GM18519 (cell line): ENCODE results near the gene DPH5.
"Not testable (repeated sequence)": the region's sequence is repeated elsewhere in the genome, so short reads cannot be mapped to it uniquely, and the experiment has no call there.

Source experiments
- ATAC-seq: cut with Tn5 transposase; IDR thresholded peaks from one replicate; pipeline ENCODE4 v1.9.1; 2021; ENCODE audit warnings: mild to moderate bottlenecking, moderate library complexity; ENCODE audit not compliant: unreplicated experiment, low FRiP score

The DPH5 gene

DNA sequence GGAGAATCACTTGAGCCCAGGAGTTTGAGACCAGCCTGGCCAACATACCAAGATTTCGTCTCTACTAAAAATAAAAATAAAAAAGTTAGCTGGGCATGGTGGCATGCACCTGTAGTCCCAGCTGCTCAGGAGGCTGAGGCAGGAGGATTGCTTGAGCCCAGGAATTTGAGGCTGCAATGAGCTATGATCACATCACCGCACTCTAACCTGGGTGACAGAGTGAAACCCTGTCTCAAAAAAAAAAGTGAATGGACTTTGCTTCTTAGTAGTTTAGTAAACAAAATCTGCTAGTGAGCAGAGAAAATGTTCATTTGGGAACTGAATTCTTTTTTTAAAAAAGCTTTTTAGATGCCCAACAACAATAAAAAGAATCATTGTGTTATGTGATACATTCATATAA, 6.5 kb upstream of the DPH5 start:
- not testable (repeated sequence) for ATAC-seq

DNA sequence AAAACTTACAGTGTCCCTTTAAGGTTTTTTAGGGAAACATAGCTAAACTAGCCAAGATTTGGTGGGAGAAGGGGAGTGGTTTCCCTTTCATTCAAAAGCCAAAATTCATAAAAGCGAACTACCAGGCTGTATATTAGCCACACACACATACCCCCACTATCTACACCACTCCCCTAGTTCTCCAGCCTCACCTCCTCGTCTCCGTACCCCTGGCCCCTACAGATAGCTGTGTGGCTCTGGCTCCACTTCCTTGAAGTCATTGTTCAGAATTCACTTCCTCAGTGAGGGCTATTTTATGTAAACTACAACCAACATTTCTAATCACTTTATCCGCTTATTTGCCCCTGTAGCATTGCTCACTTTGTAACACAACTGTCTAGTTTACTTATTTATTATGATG, 5.3 kb upstream of the DPH5 start:
- no peak for ATAC-seq

DNA sequence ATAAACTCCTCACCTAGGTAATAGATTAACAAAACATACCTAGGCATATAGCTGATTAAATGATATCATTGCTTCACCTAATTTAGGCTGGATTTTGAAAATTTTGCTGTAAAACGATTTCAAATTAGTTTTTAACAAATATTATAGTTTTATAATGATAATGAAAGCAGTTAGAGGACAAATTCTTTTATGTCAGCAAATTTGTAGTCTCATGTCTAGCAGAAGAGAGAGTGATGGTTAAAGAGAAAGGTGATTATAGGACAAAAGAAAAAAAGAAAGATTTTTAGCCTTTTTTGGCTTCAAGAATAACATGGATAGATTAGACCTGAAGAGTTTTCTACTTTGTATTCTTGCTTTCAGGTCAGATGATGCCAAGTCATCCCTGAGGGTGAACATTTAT, 3.6 kb upstream of the DPH5 start:
- ATAC-seq, result no peak

DNA sequence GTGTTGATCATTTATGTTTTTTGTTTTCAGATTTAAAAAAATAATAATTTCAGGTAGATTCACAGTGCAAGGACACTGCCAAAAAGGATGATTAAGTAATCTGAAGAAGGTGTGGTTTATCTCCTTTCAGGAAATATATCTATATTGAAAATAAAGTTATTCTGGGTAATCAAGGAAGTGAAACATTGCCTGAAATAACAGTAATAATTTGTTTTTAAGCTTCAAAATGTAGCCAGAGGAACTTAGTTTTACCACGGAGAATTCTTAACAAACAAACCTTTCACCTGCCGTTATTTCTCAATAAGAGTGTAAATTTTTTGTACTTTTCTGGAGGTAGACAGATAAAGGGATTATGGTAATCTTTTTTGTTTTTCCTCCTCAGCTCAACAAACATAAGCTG, 2.9 kb upstream of the DPH5 start:
- ATAC-seq, result no peak

DNA sequence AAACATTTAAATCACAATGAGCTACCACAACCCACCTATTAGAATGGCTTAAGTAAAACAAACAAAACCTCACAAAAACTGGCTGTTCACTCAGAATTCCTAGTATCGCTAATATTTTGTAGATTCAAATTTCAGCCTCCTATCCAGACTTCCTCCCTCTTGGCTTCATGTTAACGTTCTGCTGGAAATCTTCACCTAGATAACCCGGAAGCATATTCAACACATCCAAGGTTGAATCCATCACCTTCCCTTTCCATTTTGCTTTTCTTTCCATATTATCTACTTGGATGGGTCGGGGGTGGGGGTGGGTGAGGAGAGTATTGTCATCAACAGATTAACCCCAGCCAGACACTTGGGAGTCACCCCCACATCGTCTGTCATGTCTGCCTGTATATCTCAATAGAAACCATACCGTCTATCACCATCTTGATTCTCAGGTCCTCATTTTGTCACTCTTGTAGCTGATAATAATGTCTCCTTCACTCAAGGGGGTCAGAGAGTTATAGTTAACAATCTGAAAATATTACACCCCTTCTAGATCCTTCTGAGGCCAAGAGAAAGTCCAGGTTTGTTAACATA, 1.7 kb upstream of the DPH5 start:
- no peak for ATAC-seq

DNA sequence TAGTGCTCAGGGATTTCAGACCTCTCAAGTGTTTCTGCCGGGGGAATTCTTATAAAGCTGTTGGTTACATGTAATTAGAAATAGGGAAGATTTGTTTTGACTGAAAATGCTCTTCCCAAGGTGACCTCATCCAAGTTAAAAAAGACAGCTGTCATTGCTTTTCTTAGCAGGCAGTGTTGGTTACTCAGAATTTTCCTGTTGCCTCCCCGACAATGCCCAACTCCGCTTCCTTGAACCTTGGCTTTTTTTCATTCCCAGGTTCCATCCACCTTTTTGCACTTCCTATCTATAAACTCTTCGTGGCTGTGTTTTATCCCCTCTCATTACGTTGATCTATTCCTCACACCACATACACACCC, 825 bp upstream of the DPH5 start:
- ATAC-seq, result no peak

DNA sequence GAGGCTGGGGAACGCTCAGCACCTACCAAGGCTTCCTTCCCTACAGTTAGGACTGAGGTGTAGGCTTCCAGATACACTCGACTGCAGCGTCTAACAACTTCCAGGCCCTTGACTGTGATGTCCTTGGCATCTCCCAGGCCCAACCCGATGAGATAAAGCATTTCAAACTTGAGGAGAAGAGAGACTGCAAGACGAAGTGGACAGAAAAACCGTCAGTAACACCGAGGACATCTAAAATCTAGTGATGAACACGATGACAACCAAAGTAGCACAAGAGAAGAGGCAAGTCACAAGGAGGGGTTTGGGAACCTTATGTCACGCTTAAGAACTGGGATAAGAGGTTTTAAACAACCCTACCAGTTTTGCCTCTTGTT, 314 bp downstream of the DPH5 start:
- ATAC-seq, result peak; percentile 6

DNA sequence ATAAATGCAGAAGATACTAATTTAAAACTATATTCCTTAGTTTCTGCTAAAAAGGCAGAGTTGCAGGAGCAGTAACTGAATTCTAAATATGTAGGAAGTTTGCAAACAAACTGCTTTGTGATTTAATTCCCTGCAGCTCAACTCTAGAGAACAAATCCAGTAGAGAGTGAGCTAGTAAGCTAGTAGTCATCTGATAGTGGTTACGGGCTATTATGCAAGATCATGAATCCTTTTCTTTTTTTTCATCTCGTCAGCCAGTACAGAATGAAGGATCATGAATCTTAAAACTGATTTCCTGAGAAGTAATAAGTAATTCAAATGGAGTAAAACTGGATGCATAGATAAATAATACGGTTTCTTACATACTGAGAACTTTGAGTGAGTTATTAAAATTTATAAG, 3.3 kb downstream of the DPH5 start:
- no peak for ATAC-seq

DNA sequence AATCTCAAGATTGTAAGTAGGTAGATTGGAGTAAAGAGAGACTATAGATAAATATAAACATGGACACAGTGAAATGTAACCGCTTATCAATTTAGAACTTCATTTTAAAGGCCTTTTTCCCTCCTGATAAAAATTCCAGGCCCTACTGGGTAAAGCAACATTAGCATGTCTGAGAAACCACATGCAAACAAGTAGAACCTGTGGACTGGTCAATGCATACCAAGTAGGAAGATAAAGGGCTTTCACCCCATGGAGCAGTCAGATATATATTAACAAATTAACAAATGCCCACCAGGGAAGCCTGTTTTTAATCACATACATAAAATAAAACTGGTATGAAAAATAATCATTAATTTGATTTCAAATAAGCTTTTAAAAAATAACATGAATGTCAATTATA, 8.1 kb downstream of the DPH5 start:
- ATAC-seq, result no peak

DNA sequence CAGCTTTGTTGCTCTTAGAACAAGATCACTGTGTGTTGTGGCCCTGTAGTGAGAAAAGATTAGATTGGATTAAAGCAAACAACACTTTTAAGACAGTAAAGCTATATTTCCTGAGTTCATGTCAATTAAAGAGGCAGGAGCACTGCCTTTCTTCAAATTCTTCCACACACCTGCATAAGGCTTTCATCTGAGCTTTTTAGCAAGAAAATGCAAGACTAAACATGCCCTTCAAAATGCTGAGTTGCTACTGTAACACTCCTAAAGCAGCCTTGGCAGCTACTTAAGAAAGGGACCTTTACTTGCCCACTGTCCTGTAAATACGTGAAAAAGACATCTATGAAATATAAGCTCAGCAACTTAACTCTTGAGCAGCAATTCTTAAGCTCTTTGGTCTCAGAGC, 11.8 kb downstream of the DPH5 start:
- no peak for ATAC-seq

DNA sequence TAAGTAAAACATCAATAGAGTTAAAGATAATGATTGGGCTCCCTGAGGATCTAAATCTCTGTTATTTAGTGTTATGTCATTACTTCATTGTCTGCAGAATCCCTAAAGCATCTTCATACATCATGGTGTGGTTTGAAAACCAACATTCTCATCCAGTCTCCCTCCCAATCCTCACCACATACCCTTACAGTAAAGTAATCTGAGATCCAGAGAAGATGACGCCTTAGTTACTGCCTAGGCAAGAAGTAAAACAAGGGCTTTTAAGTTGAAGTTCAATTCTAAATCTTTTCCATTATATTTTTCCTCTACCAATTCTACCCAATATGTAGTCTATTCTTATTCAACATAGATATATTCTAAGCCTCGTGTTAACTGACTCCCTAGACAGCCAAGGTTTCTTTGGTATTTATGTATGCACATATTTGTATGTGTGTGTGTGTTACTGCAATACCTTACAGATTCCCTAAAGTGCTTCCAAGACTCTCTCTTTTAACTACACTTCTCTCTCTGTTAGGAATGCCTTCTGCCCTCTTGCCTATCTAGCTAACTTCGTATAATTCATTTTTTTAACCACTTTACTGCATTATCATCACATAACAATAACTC, 17.3 kb downstream of the DPH5 start:
- ATAC-seq, result no peak

DNA sequence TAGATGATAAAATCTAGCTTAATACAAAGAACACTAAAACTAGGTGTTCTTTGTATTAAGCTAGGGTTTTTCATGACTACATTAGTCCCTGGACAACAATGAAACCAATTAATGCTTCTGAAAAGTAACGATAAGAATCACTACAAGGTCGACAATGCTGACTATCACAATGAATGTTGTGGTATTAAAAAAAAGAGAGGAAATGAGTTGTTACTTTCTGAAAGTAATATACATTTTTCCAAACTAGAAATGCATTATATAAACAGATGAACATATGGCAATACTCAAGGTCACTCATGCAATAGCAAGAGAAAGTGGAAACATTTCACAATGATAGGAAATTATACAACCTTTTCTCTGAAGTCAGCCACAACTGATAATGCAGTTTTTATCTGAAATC, 19.0 kb downstream of the DPH5 start:
- ATAC-seq, result no peak

DNA sequence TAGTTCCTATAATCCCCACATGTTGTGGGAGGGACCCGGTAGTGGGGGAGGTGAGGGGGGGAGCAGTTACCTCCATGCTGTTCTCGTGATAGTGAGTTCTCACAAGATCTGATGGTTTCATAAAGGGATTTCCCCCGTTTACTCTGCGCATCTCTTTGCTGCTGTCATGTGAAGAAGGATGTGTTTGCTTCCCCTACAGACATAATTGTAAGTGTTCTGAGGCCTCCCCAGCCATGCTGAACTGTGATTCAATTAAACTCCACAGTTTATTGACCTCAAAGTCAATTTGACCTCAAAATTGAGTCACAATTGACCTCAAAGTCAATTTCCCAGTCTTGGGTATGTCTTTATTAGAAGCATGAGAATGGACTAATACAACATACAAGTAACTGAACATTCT, 19.7 kb downstream of the DPH5 start:
- no peak for ATAC-seq

DNA sequence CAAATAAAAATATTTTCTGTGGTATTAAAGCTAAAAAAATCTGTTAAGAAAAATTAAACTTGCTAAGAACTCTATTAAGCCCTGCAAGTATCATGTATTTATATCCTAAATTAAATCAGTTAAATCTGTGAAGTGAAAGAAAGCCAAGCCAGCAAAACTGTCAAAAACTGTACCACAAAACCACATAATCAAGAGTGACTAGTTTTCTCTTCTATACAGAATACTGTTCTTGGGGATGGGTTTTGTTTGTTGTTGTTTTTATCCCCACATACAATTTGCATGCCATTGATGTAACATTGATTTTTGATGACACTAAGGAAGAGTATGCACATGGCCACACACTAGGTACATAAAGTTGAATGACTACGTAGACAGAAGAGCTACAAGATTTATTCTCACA, 20.4 kb downstream of the DPH5 start:
- ATAC-seq, result no peak

DNA sequence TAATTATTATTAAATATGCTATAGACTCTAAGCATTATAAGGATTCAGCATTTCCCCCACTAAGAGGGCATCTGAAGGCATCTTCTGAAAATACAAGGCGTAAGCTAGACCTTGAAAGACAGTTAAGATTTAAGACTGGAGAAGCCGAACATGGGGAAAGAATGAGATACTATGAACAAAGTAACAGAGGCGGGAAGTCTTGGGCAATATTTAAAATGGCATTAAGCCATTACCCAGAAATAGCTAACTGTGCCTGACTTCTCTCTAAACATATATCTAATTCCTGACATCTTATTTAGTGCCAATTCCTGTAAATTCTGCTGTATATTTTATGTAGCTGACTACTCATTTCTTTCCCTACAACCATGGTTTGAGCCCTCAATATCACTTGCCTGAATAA, 20.9 kb downstream of the DPH5 start:
- no peak for ATAC-seq

DNA sequence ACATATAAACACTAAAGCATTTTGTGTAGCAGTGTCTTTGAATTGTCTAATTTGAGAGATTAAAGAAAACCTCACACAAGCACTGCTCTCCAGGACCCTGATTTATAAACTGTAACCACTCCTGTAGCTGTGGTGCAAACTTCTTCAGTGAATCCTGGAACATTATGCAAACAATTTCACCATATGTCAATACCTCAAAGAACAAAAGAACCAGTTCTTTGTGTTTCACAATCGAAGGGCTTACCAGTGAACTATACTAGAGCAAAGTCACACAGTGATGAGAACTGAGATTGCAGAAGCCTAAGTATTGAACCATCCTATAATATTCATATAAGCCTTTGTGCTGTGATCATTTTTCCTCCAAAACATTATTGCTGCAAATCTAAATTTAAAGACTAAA, 21.5 kb downstream of the DPH5 start:
- no peak for ATAC-seq

DNA sequence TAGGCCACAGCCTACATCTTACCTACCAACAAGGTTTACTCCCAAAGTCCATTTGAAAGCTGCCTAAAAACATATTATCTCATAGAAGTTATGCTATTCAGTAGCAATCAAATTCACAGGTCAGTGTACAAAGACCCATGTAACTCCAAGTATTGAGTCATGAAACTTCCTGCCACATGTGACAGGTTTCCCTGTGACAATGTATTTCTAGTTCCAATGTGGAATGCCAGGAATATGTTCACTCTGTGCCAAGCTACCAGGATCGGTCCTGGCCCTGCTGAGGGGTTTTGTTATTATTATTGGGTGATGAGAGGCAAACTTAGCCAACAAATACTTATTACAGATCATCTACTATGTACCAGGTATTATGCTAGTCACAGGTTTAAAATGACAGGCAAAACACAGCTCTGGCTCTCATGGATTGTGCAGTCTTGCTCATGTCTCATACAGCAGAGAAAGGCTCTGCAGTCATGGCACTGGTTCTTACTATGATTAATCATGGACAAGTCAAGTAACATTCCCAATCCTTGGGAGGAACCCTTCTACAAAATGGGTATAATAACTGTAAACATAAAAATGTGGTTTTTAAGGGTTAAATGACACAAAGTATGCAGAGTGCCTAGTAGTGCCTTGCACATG, 22.5 kb downstream of the DPH5 start:
- no peak for ATAC-seq

DNA sequence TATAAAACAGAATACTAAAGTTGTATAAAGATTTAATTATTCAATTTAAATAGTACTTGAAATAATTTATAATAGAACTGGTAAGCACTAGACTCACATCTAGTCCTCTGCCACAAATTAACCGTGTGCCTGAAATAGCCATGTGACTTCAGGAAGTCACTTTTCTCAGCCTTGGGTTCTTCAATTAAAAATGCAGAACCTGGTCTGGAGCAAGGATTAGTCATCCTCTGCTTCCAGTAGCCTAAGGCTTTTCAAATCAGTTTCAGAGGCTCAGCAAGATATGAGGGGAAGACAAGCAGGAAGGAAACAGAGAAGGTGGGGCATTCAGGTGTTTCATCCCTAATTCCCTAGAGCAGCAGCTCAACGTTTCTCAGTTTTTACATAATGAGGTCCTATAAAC, 23.0 kb downstream of the DPH5 start:
- no peak for ATAC-seq

DNA sequence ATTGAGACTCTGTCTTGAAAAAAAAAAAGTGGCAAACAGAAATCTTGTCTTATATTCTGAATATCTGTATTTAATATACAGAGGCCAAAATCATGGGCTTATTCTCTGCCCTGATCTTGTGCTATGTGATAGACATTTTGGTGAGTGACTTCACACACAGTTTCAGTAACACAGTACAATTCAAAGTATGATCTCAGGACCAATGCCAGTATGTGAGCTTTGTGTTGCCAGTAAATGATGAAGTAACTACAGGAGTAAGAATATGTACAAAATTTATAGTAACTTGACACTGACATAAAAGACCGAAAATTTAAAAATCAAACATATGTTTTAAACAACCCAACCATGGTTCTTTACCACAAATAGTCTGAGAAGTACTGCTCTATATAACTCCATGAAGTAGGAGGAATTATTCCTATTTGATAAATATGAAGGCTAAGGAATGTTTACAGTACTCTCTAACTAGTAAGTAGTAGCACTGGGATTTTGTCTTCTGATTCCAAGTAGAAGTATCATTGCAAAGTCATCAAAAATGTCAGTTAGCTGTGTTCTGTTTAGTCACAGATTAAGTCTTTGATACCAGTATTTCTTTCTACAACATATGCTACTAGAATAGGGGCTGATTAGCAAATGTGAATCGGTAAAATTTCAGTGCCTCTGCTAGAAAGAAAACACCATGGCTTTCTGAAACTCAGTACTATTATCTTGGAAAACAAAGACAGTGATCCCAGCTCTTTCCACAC, 25.3 kb downstream of the DPH5 start:
- no peak for ATAC-seq

DNA sequence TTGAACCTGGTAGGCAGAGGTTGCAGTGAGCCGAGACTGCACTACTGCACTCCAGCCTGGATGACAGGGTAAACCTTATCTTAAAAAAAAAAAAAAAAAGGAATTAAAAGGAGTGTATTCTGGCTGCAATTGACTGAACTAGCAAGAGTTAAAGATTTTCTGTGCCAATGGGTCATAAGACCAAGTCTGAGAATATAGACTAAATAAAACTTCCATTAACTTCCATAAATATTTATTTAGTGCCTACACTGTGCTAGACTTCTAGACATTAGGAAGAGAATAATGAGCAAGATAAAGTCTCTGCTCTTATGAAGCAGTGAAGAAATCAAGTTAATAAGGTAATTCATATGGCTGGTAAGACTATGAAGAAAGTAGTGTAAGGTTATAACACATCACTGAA, 27.2 kb downstream of the DPH5 start:
- ATAC-seq, result no peak

DNA sequence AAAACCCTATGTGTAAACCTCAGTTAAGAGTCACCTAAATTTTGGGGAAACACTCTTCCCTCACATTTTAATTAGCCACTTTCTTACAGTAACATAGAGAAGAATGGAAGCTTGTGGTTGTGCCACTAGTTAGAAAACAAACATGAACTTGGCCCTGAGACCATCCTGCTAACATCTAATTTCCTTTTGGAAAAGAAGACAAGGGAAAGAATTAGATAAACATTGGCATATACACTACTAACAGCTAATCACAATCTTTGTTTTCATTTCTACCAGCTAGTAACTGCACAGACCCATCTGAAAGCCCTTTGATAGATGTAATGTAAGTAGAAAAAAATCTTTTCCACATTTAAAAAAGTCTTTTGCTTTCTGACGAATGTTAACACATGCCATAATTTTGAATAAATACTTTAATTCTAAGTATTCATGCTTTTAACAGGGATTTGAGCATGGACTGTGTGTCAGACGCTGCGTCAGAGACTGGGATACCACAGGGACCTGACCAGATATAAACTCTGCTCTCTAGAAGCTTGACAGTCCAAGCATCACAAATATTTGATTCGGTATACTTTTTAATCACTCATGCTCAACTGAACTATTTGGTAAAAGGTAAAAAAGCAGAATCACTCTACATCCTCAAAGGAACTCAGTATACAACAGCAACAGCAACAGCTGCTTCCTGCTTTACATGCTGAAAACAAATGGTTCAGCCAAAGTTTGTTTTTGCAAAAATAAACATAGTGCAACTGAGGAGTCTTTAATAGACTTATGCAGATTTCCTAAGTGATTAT, 30.2 kb downstream of the DPH5 start:
- ATAC-seq, result no peak
